PC-9 (cell line): ENCODE measurements around the gene PER1.

Source experiments
- EZH2 ChIP-seq: fragments of 200-600 bp; sonication (generic); IDR thresholded peaks from 2 replicates; pipeline ENCODE4 v1.8.0; 2017; ENCODE audit warnings: antibody characterized with exemption, low read depth
- TF ChIP-seq, protein P1 (sequence below): fragments of 200-600 bp; sonication (generic); conservative IDR thresholded peaks from 2 replicates; pipeline ENCODE4 v1.6.1; 2017; ENCODE audit warnings: mixed run types, antibody characterized with exemption, mild to moderate bottlenecking, moderate library complexity

- TF ChIP-seq, protein P1, sequence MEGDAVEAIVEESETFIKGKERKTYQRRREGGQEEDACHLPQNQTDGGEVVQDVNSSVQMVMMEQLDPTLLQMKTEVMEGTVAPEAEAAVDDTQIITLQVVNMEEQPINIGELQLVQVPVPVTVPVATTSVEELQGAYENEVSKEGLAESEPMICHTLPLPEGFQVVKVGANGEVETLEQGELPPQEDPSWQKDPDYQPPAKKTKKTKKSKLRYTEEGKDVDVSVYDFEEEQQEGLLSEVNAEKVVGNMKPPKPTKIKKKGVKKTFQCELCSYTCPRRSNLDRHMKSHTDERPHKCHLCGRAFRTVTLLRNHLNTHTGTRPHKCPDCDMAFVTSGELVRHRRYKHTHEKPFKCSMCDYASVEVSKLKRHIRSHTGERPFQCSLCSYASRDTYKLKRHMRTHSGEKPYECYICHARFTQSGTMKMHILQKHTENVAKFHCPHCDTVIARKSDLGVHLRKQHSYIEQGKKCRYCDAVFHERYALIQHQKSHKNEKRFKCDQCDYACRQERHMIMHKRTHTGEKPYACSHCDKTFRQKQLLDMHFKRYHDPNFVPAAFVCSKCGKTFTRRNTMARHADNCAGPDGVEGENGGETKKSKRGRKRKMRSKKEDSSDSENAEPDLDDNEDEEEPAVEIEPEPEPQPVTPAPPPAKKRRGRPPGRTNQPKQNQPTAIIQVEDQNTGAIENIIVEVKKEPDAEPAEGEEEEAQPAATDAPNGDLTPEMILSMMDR, result no peak
- no peak for TF ChIP-seq EZH2
Measured at GRCh38 chr17:8164815-8165131, 12.6 kb upstream of the PER1 start.
